Thyroid gland (tissue), 4 donors: ENCODE data around the gene HBD.

Experiments
- CTCF ChIP-seq, 6 experiments: fragments of 200-600 bp in 3 of 6; fragments of 450-650 bp in 3 of 6; sonication (generic) in 3 of 6; IDR thresholded peaks; one replicate each; pipeline ENCODE4 v1.5.1; 2016 to 2019; ENCODE audit warnings: antibody characterized with exemption in 6 of 6, mild to moderate bottlenecking in 2 of 6, inconsistent platforms in 1 of 6, moderate library complexity in 1 of 6
- POLR2A ChIP-seq, 2 donors: fragments of 450-650 bp; IDR thresholded peaks; one replicate each; pipeline ENCODE4 v1.6.1; 2017; ENCODE audit warnings: antibody characterized with exemption in 2 of 2, mild to moderate bottlenecking in 2 of 2, moderate library complexity in 1 of 2

GRCh38 chr11:5275369-5276110 lies 41.3 kb upstream of the HBD start:
- no peak for TF ChIP-seq CTCF (IDR thresholded peaks at IDR 0.05)
- TF ChIP-seq POLR2A (IDR thresholded peaks at IDR 0.05) = no peak
